GM19328 (cell line): ENCODE data around the gene ILKAP.

Experiments used
- ATAC-seq: cut with Tn5 transposase; IDR thresholded peaks from one replicate; pipeline ENCODE4 v1.9.1; 2021; ENCODE audit warnings: mild to moderate bottlenecking, moderate library complexity; ENCODE audit not compliant: unreplicated experiment

ILKAP gene

GRCh38 chr2:238138331-238139195 is 64.9 kb downstream of the ILKAP start, which contains the start of gene KLHL30:
KLHL30 (plus strand) TSS chr2:238138668; CDS start chr2:238140755, 2,087 bp downstream.
- no peak for ATAC-seq

- no peak for ATAC-seq
These were observed 65.6 kb downstream of the ILKAP start for GRCh38 chr2:238137885-238138284.

GRCh38 chr2:238136820-238137537 is 66.5 kb downstream of the ILKAP start:
- no peak for ATAC-seq

- ATAC-seq, result no peak
These were observed 67.8 kb downstream of the ILKAP start for GRCh38 chr2:238135601-238136150.

DNA sequence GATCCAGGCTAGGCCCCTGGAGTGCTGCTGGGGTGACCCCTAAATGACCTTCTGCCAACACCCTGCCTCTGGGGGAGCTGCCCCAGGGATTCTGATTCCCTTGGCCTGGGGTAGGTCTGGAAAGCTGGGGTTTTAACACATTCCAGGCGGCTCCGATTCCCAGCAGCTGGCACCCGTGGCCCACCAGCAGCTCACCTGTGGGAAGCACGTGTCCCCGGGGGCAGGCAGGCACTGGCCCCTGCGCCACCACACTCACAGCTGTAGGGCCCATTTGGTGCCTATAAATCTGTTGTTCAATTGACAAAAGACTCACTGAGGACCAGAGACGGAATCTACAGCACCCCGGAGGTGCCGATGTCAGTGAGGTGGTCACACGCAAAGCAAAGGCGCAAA is 69.1 kb downstream of the ILKAP start:
- no peak for ATAC-seq

GRCh38 chr2:238133499-238134392 is 69.7 kb downstream of the ILKAP start:
- no peak for ATAC-seq

- no peak for ATAC-seq
These were observed 70.7 kb downstream of the ILKAP start for GRCh38 chr2:238132463-238133450.

DNA sequence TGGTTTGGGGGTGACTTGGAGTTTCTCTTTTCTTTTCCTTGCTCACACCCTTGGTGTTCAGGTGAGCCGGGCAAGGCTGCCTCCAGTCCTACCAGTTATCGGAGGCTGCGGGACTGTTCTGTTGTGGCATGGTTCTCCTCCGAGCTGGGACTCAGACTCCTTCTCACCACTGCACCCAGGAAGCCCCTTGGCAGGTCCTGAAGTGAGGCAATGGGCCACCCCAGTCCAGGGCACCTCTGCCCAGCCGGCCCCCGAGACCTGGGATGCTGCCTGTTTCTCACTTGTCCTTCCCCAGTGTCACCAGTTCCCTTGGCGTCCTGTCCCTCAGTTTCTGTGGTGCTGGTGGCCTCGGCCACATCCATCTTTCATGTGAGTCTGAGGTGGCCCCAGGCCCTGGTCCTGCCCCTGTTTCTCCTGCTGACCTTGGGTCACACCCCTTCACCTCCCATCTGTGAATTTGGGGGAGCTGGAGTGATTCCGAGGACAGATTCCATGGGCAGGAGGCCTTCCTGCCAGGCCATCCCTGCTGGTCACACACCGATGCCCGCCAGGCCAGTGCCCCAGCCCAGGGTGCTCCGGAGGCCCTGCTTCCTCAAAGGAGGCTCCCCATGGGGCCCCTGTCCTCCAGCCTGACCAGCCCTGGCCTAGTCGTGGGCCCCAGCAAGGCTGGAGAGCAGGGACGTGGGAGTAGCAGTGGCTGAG is 71.6 kb downstream of the ILKAP start:
- no peak for ATAC-seq

DNA sequence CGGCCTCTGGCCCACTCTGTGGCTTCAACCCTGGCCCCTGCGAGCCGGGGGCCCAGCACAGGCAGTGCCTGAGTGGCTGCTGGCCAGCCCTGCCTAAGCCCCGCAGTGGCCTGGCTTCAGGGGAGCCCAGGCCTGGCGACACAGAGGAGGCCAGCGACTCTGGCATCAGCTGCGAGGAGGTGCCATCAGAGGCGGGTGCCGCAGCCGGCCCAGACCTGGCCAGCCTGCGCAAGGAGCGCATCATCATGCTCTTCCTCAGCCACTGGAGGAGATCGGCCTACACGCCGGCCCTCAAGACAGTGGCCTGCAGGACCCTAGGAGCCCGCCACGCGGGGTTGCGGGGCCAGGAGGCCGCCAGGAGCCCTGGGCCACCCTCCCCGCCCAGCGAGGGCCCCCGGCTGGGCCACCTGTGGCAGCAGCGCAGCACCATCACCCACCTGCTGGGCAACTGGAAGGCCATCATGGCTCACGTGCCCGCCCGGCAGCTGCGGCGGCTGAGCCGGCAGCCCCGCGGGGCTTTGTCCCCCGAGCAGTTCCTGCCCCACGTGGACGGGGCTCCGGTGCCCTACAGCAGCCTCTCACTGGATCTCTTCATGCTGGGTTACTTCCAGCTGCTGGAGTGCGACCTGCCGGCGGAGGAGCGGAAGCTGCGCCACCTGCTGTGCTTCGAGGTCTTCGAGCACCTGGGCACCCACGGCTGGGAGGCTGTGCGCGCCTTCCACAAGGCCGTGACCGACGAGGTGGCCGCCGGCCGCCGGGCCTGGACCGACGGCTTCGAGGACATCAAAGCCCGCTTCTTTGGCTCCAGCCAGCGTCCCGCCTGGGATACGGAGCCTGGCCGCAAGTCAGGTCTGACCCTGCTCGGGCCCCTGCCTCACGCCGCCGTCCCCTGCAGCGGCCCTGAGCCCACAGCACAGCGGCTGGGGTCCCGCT is 72.5 kb downstream of the ILKAP start:
- no peak for ATAC-seq

GRCh38 chr2:238130111-238130695 is 73.3 kb downstream of the ILKAP start:
- ATAC-seq, result no peak

DNA sequence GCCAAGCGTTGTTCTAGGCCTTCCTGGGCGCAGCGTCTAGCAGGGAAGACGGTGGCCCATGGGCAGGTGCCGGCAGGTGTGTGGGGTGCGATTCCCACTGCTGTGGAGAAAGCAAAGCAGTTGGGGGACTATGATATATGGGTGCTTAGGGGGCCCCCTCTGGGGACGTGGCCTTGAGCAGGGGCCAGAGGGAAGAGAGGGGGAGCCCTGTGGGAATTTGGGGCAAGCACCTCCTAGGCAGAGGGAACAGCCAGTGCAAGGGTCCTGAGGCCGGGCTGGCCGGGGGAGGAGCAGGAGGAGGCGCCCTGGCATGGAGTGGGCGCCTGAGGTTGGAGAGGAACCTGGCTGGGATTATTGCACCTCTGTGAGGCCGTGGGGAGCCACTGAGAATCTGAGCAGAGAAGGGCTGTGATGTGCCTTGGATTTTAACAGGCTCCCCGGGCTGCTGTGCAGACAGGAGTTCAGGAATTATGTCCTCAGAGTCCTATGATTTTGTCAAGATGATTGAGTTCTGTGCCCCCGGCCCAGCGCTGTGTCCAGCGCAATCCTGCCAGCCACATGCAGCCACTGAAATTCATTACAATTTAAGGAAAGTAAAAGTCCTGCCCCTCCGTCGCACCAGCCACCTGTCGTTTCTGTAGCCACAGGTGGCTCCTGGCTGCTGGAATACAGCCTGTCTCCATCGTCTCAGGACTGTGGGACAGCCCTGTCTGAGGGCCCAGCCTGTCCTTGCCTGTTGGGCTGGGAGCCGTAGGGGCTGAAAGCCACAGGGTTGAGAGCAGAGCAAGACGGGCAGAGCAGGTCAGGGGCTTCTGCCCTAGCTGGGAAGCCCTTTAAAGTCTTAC is 74.1 kb downstream of the ILKAP start:
- no peak for ATAC-seq

GRCh38 chr2:238128534-238129001 is 74.9 kb downstream of the ILKAP start:
- ATAC-seq, result no peak

DNA sequence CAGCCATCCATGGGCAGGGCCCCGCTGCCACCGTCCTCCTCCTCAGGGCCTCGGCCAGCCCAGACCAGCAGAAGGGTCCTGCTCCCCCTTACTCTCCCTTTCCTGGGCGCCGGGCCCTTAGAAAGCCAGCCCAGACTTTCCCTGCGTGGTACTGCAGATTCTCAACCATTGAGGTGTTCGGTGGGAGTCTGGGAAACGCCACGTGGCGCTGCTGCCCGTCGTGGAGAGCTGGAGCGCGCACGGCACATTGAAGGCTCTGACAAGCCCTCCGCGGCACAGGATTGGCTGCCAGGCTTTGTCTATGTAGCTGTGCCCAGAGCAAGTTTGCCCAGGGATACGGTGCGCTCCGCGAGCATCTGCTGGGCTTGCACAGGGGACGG is 75.4 kb downstream of the ILKAP start:
- no peak for ATAC-seq

DNA sequence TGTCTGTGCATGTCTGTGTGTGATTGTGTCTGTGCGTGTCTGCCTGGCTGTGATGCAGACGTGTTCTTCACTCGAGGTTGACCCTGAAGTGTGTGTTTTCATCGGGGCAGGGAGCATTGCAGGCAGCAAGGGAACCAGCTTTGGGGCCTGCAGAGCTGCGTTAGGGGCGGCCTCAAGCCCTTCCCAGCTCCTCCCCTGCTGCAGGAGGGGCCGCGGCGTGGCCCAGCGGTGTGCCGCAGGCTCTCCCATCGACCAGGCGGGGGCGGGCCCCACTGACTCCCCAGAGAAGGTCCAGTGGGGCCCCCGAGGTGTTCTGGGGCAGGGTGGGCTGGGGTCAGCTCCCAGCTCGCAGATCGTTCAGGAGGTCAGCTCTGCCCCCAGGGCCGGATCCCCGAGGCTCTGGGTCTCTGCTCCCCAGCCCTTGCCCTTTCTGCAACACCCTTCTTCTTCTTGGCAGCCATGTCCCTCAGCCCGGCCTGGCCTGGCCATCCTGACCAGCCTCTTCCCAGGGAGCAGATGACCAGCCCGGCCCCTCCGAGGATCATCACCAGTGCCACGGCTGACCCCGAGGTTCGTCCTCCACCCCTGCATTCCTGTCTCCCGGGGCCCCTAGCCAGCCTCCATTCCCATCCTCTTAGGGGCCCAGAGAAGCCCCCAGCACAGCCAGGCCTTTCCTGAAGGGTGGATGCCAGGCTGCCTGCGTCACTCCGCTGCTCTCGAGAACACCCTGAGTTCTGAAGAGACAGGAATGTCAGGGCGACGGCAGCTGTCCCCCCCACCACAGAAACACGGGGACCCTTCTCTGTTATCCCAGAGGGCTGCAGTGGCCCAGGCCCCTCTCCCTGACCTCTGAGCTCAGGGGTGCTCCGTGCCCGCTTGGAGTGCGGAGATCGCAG is 76.1 kb downstream of the ILKAP start:
- ATAC-seq, result no peak

GRCh38 chr2:238126775-238127164 is 76.7 kb downstream of the ILKAP start:
- no peak for ATAC-seq

DNA sequence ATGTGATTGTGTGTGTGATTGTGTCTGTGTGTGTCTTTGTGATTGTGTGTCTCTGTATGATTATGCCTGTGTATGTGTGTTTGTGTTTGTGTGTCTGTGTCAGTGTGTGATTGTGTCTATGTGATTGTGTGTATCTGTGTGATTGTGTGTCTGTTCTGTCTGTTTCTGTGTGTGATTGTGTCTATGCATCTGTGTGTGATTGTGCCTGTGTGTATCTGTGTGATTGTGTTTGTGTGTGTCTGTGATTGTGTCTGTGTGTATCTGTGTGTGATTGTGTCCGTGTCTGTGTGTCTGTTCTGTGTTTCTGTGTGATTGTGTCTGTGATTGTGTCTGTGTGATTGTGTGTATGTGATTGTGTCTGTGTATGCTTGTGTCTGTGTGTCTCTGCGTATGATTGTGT is 77.2 kb downstream of the ILKAP start:
- ATAC-seq, result no peak
